Measurements from ENCODE around the gene DSCAML1. TPM values are rescaled to one million over a fixed set of nuclear protein-coding genes. Genes with fewer than 3 reads are reported as not detected.

The DSCAML1 gene
- total RNA-seq, 1 experiment from 2014 or later, result not detected

DNA sequence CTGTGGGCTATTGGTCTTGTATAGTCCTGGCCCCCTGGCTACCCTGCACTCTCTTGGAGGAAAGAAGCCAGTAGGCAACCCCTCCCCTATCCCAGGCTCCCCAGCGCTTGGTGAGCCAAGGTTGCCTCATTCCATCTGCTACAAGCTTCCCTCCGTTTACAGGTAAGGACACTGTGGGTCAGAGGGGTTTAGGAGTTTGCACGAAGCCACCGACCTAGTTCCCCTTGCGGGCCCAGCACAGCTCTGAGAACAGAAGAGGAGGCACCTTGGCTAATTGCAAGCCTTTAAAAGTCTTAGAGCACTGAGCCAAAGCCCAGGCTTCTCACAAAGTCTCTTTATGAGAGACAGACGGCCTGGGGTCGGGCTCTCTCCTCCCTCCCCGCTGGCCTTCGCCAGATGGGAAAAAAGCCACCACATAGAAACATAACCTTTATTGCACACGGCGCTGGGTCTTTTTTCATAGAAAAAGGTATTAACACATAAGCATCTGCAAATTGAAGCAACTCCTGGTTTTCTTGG is 369.6 kb downstream of the DSCAML1 start (continued):
- TF ChIP-seq, protein P1, sequence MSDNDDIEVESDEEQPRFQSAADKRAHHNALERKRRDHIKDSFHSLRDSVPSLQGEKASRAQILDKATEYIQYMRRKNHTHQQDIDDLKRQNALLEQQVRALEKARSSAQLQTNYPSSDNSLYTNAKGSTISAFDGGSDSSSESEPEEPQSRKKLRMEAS (IDR thresholded peaks at IDR 0.05), result no peak
- no peak for TF ChIP-seq EZH2 (IDR thresholded peaks at IDR 0.05)

- no peak overlapping the region for H3K9ac ChIP-seq (ENCODE audit: low read length)
- RAD21 ChIA-PET (ENCODE audit: low non-redundant PET in 1 of 2, low total read pairs in 2 of 2, uncharacterized antibody in 2 of 2, unreplicated experiment in 2 of 2), result interaction anchor here (0.7 to 2.2 kb wide), 5 partner anchors 193 to 392 kb away, joined by 3 to 16 read pairs (median 4); no protein-coding TSS in a partner anchor
- H3K4me2 ChIP-seq (ENCODE audit: low read length), result no peak overlapping the region
- no peaks in the 10 kb centered on the region for H3K27me3 ChIP-seq (ENCODE audit: insufficient read depth, low read length)
- CTCF ChIA-PET, result interaction anchor here (0.6 to 4.9 kb wide), 11 partner anchors 10 to 626 kb away, joined by 3 to 87 read pairs (median 5); no protein-coding TSS in a partner anchor
- intact Hi-C loops (cut with micrococcal nuclease), result loop anchor here (1.0 to 10.0 kb wide), 3 partner anchors 382 to 518 kb away; no protein-coding TSS in a partner anchor
- no peaks in the 10 kb centered on the region for H3K36me3 ChIP-seq (ENCODE audit: control insufficient read depth in 1 of 2, insufficient read depth in 2 of 2, low read length in 2 of 2)
- no peak for DNase-seq (ENCODE audit: low read depth, low spot score)
- H3K79me2 ChIP-seq (ENCODE audit: insufficient read depth, low read length), result no peaks in the 10 kb centered on the region
- no peaks in the 10 kb centered on the region for H3K4me1 ChIP-seq (ENCODE audit: control insufficient read depth in 1 of 2, insufficient read depth in 2 of 2, low read length in 2 of 2)
- POLR2A ChIA-PET, result no interaction called here
- no peaks in the 10 kb centered on the region for H3K9me3 ChIP-seq (ENCODE audit: control insufficient read depth in 1 of 2, insufficient read depth in 1 of 2, low read depth in 1 of 2, low read length in 2 of 2)
- no peaks in the 10 kb centered on the region for H4K20me1 ChIP-seq (ENCODE audit: insufficient read depth)
- ATAC-seq, result no peak
- TF ChIP-seq SIN3A (IDR thresholded peaks at IDR 0.05; ENCODE audit: low read depth) (no peak), ZNF274 (IDR thresholded peaks at IDR 0.05; ENCODE audit: low read depth, low read length) (no peak), REST (IDR thresholded peaks at IDR 0.05; ENCODE audit: low read depth) (no peak), TCF7L2 (IDR thresholded peaks at IDR 0.05; ENCODE audit: borderline replicate concordance, extremely low read depth, insufficient read depth, insufficient read length) (no peak), SP1 (IDR thresholded peaks at IDR 0.05; ENCODE audit: low read depth) (no peak), CTCF (IDR thresholded peaks at IDR 0.05 in 2 of 3, conservative IDR thresholded peaks at IDR 0.05 in 1 of 3; ENCODE audit: borderline replicate concordance in 1 of 3, insufficient read depth in 1 of 3, low read depth in 2 of 3, low read length in 2 of 3) (no peak), SRF (IDR thresholded peaks at IDR 0.05; ENCODE audit: low read depth) (no peak)
- H2AFZ ChIP-seq (ENCODE audit: low read depth, low read length, poor library complexity, severe bottlenecking), result no peak overlapping the region
- no peaks in the 10 kb centered on the region for H3K9me2 ChIP-seq (ENCODE audit: insufficient read depth)
- H3K27ac ChIP-seq (ENCODE audit: low read depth, low read length), result no peak overlapping the region
- no peak overlapping the region for H3K4me3 ChIP-seq (replicated peaks in 1 of 2; ENCODE audit: low read depth in 1 of 2, low read length in 2 of 2)
- no TSS peak for BruUV-seq (replicated peaks)
Observed at GRCh38 chr11:117426941-117427340, 370.1 kb downstream of the DSCAML1 start.

Data from HCT116 (cell line).